ENCODE data around the gene ST3GAL4.

ST3GAL4 gene

GRCh38 chr11:126431401-126432064 is 76.0 kb downstream of the ST3GAL4 start:
- TF ChIP-seq NFIC (IDR thresholded peaks at IDR 0.05) (no peak), CEBPB (IDR thresholded peaks at IDR 0.05) (no peak), REST (IDR thresholded peaks at IDR 0.05; ENCODE audit: low read depth) (no peak), TAF1 (IDR thresholded peaks at IDR 0.05; ENCODE audit: low read depth) (no peak), TCF12 (IDR thresholded peaks at IDR 0.05; ENCODE audit: low read depth) (no peak), YY1 (IDR thresholded peaks at IDR 0.05; ENCODE audit: low read depth) (no peak), RAD21 (IDR thresholded peaks at IDR 0.05; ENCODE audit: low read depth) (no peak), CREB1 (IDR thresholded peaks at IDR 0.05; ENCODE audit: low read depth) (no peak), FOXM1 (IDR thresholded peaks at IDR 0.05; ENCODE audit: borderline replicate concordance, low read depth) (no peak)
- TF ChIP-seq, protein P1, sequence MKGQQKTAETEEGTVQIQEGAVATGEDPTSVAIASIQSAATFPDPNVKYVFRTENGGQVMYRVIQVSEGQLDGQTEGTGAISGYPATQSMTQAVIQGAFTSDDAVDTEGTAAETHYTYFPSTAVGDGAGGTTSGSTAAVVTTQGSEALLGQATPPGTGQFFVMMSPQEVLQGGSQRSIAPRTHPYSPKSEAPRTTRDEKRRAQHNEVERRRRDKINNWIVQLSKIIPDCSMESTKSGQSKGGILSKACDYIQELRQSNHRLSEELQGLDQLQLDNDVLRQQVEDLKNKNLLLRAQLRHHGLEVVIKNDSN (IDR thresholded peaks at IDR 0.05): no peak
- TF ChIP-seq, protein P2, sequence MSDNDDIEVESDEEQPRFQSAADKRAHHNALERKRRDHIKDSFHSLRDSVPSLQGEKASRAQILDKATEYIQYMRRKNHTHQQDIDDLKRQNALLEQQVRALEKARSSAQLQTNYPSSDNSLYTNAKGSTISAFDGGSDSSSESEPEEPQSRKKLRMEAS (IDR thresholded peaks at IDR 0.05): no peak

DNA sequence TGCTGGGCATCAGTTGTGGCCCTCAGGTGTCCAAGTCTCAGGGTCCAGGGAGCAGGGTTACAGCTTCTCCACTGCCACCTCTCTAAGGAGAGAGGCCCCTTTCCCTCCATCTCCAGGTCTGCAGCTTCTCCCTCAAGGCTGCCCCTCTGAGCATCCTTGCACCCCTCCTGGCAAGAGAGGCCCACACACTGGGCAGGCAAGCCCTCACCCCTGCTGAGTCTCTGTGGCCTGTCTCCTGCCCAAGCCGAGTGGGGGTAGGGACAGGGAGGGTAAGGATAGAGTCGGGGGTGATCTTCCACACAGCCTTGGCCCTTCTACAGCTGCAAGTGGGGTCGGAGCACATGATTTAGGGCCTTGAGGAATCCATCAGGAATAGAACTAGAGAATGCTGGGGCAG is 76.6 kb downstream of the ST3GAL4 start:
- no peak for TF ChIP-seq RAD21 (IDR thresholded peaks at IDR 0.05; ENCODE audit: low read depth)
- TF ChIP-seq CREB1 (IDR thresholded peaks at IDR 0.05; ENCODE audit: low read depth): no peak
- no peak for TF ChIP-seq TEAD4 (IDR thresholded peaks at IDR 0.05)
- TF ChIP-seq TAF1 (IDR thresholded peaks at IDR 0.05; ENCODE audit: low read depth): no peak
- TF ChIP-seq EGR1 (IDR thresholded peaks at IDR 0.05): no peak
- TF ChIP-seq ZBTB7A (IDR thresholded peaks at IDR 0.05; ENCODE audit: low read depth): no peak
- TF ChIP-seq, protein P1 (IDR thresholded peaks at IDR 0.05): no peak
- no peak for TF ChIP-seq YY1 (IDR thresholded peaks at IDR 0.05; ENCODE audit: low read depth)
- no peak for TF ChIP-seq REST (IDR thresholded peaks at IDR 0.05; ENCODE audit: low read depth)
- no peak for TF ChIP-seq NFIC (IDR thresholded peaks at IDR 0.05)
- no peak for TF ChIP-seq FOXM1 (IDR thresholded peaks at IDR 0.05; ENCODE audit: borderline replicate concordance, low read depth)
- no peak for TF ChIP-seq EP300 (IDR thresholded peaks at IDR 0.05; ENCODE audit: borderline replicate concordance)
- TF ChIP-seq CEBPB (IDR thresholded peaks at IDR 0.05): no peak
- TF ChIP-seq, protein P2 (IDR thresholded peaks at IDR 0.05): no peak
- TF ChIP-seq TCF12 (IDR thresholded peaks at IDR 0.05; ENCODE audit: low read depth): no peak

DNA sequence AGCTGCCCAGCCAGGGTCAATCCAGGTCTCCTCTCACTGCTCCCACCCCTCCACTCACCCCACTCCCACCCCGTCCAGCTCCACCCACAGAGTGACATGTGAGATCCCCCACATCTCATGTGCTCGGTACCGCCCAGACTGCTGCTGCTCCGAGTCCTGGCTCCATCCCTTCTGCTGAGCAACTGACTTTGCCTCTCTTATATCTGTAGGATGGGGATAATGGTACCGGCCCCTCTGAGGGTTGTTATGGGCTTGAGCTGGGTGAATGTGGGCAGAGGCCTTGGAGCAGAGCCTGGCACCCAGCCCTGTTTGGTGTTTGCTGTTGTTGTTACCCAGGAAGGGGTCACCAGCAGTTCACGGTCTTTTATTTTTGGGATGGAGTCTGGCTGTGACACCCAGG is 77.0 kb downstream of the ST3GAL4 start:
- TF ChIP-seq YY1 (IDR thresholded peaks at IDR 0.05; ENCODE audit: low read depth): no peak
- TF ChIP-seq NFIC (IDR thresholded peaks at IDR 0.05): no peak
- no peak for TF ChIP-seq CEBPB (IDR thresholded peaks at IDR 0.05)
- TF ChIP-seq FOXM1 (IDR thresholded peaks at IDR 0.05; ENCODE audit: borderline replicate concordance, low read depth): no peak
- no peak for TF ChIP-seq EGR1 (IDR thresholded peaks at IDR 0.05)
- TF ChIP-seq TEAD4 (IDR thresholded peaks at IDR 0.05): no peak
- TF ChIP-seq, protein P1 (IDR thresholded peaks at IDR 0.05): no peak
- TF ChIP-seq ZBTB7A (IDR thresholded peaks at IDR 0.05; ENCODE audit: low read depth): no peak
- TF ChIP-seq, protein P2 (IDR thresholded peaks at IDR 0.05): no peak
- TF ChIP-seq TCF12 (IDR thresholded peaks at IDR 0.05; ENCODE audit: low read depth): no peak
- TF ChIP-seq REST (IDR thresholded peaks at IDR 0.05; ENCODE audit: low read depth): no peak
- TF ChIP-seq TAF1 (IDR thresholded peaks at IDR 0.05; ENCODE audit: low read depth): no peak
- TF ChIP-seq CREB1 (IDR thresholded peaks at IDR 0.05; ENCODE audit: low read depth): no peak
- no peak for TF ChIP-seq RAD21 (IDR thresholded peaks at IDR 0.05; ENCODE audit: low read depth)
- TF ChIP-seq EP300 (IDR thresholded peaks at IDR 0.05; ENCODE audit: borderline replicate concordance): no peak

All from Ishikawa (cell line).